Hypothalamus (tissue), 51 donors: ENCODE results near the gene DEFB118.
"Not testable (repeated sequence)": the region's sequence is repeated elsewhere in the genome, so short reads cannot be mapped to it uniquely, and the experiment has no call there.

Source experiments
- DNase-seq, 51 donors: peaks; one replicate each; lab custom pipeline; 2025; lab: John Stamatoyannopoulos, UW

DEFB118 gene

GRCh38 chr20:31368301-31368700 is at the start of gene DEFB118:
DEFB118 (plus strand) TSS chr20:31368601; CDS start chr20:31368651, 50 bp downstream.
- DNase-seq: no peak

GRCh38 chr20:31322504-31322903 is 45.9 kb upstream of the DEFB118 start:
- no peak for DNase-seq

GRCh38 chr20:31330893-31331292 is 37.5 kb upstream of the DEFB118 start:
- DNase-seq: no peak

- no peak for DNase-seq
These were observed 26.9 kb upstream of the DEFB118 start for GRCh38 chr20:31341470-31341869.

- DNase-seq: no peak
These were observed 12.4 kb upstream of the DEFB118 start for GRCh38 chr20:31355981-31356380.

GRCh38 chr20:31363295-31363694 is 5.1 kb upstream of the DEFB118 start:
- no peak for DNase-seq

GRCh38 chr20:31364272-31364671 is 4.1 kb upstream of the DEFB118 start:
- DNase-seq: not testable (repeated sequence)

- no peak for DNase-seq
These were observed 5.9 kb downstream of the DEFB118 start for GRCh38 chr20:31374346-31374745.

- DNase-seq: no peak
These were observed 22.1 kb downstream of the DEFB118 start, which contains the start of gene DEFB119 for GRCh38 chr20:31390490-31390889. DEFB119 (minus strand) TSS chr20:31390590; CDS start chr20:31390483, 107 bp downstream.

GRCh38 chr20:31392836-31393235 is 24.4 kb downstream of the DEFB118 start:
- no peak for DNase-seq

GRCh38 chr20:31394900-31395299 is 26.5 kb downstream of the DEFB118 start:
- DNase-seq: no peak

GRCh38 chr20:31403886-31404285 is 35.5 kb downstream of the DEFB118 start:
- no peak for DNase-seq

GRCh38 chr20:31406115-31406514 is 37.7 kb downstream of the DEFB118 start, which contains the start of gene DEFB121:
DEFB121 (minus strand) TSS chr20:31406215; CDS start chr20:31406152, 63 bp downstream.
- DNase-seq: no peak

GRCh38 chr20:31410011-31410410 is 41.6 kb downstream of the DEFB118 start:
- DNase-seq: no peak

- no peak for DNase-seq
These were observed 46.0 kb downstream of the DEFB118 start for GRCh38 chr20:31414381-31414780.

GRCh38 chr20:31415653-31416052 is 47.3 kb downstream of the DEFB118 start:
- DNase-seq: no peak

GRCh38 chr20:31418307-31418706 is 49.9 kb downstream of the DEFB118 start:
- DNase-seq: no peak
